Omental fat pad (tissue), 4 donors: Measurements from ENCODE around the gene ASB2. TPM values are rescaled to one million over a fixed set of nuclear protein-coding genes. Genes with fewer than 3 reads are reported as not detected.

Source experiments
- ATAC-seq: fragments of 150-250 bp; one replicate; pipeline ENCODE4 v1.9.1; 2016; ENCODE audit warnings: mild to moderate bottlenecking, moderate library complexity; ENCODE audit not compliant: low FRiP score
- DNase-seq: peaks from one replicate; pipeline ENCODE4 v3.0.0-alpha.2; 2019; ENCODE audit warnings: low spot score
- total RNA-seq, 4 donors: library from RNA; depleted of rRNA; stranded (reverse); fragments of >200 nt; gene quantifications; one replicate each; pipeline ENCODE4 v1.1.0, GENCODE V29; 2016
- TF ChIP-seq, protein P1 (sequence below), 3 donors: fragments of 450-650 bp; IDR thresholded peaks; one replicate each; pipeline ENCODE4 v1.5.1; 2016 to 2017; ENCODE audit warnings: antibody characterized with exemption in 3 of 3, mild to moderate bottlenecking in 3 of 3, moderate library complexity in 2 of 3

The ASB2 gene, protein sequence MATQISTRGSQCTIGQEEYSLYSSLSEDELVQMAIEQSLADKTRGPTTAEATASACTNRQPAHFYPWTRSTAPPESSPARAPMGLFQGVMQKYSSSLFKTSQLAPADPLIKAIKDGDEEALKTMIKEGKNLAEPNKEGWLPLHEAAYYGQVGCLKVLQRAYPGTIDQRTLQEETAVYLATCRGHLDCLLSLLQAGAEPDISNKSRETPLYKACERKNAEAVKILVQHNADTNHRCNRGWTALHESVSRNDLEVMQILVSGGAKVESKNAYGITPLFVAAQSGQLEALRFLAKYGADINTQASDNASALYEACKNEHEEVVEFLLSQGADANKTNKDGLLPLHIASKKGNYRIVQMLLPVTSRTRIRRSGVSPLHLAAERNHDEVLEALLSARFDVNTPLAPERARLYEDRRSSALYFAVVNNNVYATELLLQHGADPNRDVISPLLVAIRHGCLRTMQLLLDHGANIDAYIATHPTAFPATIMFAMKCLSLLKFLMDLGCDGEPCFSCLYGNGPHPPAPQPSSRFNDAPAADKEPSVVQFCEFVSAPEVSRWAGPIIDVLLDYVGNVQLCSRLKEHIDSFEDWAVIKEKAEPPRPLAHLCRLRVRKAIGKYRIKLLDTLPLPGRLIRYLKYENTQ
- total RNA-seq = 1 to 10 TPM in 1 of 4 donors, under 1 TPM in 3; 0.36 to 2.4 (median 0.56) TPM

DNA sequence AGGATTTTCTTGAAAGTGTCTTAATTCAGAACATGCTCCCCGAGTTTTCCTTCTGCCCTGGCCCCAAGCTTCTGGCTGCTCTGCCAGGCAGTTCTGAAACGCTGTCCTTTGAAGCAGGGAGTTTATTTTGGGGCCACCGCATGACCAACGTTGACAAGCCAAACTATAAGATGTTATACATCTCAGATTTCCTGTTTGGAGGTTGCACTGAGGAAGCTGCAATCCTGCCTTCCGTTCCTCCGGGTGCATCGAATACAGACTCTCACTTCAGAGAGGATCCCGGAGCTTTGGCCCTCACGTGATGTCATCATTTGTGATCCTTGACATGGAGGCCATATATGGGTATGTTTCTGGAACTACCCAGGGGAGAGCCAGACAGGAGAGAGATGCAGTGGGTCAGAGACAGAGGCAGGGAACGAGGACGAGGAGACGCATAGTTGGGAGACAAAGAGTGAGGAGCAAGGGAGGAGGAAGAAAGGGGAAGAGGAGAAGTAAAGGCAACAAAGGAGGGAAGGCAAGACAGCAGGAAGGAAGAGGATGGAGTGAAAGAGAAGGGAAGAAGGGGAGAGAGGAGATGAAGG lies at the start of gene ASB2:
Gene ASB2 (minus strand): TSS at position 94 of the 581 bp plus-strand sequence. CDS start 12,031 bp downstream, outside the sequence.
- TF ChIP-seq, protein P1, sequence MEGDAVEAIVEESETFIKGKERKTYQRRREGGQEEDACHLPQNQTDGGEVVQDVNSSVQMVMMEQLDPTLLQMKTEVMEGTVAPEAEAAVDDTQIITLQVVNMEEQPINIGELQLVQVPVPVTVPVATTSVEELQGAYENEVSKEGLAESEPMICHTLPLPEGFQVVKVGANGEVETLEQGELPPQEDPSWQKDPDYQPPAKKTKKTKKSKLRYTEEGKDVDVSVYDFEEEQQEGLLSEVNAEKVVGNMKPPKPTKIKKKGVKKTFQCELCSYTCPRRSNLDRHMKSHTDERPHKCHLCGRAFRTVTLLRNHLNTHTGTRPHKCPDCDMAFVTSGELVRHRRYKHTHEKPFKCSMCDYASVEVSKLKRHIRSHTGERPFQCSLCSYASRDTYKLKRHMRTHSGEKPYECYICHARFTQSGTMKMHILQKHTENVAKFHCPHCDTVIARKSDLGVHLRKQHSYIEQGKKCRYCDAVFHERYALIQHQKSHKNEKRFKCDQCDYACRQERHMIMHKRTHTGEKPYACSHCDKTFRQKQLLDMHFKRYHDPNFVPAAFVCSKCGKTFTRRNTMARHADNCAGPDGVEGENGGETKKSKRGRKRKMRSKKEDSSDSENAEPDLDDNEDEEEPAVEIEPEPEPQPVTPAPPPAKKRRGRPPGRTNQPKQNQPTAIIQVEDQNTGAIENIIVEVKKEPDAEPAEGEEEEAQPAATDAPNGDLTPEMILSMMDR (IDR thresholded peaks at IDR 0.05) = no peak
- no peak for DNase-seq
- ATAC-seq = no peak

DNA sequence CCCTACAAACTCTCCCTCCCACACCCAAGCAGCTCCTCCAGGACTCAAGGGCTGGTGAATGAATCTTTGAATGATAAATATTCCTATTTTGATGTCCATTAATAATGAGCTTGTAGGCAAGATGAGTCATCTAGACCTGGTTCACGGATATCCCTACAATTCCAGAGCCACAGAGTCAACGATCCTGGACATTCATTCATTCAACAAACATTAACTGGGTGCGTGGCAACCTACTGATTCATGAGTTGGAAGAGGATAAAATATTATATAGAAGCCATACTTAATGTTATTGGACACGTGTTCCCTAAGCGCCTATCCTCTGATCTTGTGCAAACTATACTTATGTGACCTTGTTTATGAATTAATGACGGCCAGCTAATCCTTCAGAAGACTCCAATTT lies 49.4 kb upstream of the ASB2 start:
- peak; percentile 30 for ATAC-seq
- TF ChIP-seq, protein P1 (IDR thresholded peaks at IDR 0.05) = no peak
- DNase-seq = no peak

DNA sequence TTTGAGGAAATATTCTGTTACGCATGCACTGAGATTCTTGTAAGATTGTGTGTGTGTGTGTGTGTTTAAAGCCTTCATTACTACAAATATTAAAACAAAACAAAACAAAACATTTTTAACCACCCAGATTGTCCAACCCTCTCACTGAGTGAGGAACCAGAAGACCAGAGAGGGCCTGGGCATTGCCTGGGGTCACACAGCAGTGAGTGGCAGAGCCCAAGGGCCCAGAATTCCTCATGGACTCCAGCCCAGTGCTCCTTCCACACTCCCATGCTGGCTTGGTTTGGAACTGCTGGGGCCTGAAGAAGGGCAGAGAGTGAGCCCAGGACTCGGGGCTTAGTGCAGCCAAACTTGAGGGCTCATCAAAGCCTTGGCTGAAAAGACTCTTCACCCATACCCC lies 48.2 kb upstream of the ASB2 start:
- DNase-seq = no peak
- TF ChIP-seq, protein P1 (IDR thresholded peaks at IDR 0.05) = no peak

DNA sequence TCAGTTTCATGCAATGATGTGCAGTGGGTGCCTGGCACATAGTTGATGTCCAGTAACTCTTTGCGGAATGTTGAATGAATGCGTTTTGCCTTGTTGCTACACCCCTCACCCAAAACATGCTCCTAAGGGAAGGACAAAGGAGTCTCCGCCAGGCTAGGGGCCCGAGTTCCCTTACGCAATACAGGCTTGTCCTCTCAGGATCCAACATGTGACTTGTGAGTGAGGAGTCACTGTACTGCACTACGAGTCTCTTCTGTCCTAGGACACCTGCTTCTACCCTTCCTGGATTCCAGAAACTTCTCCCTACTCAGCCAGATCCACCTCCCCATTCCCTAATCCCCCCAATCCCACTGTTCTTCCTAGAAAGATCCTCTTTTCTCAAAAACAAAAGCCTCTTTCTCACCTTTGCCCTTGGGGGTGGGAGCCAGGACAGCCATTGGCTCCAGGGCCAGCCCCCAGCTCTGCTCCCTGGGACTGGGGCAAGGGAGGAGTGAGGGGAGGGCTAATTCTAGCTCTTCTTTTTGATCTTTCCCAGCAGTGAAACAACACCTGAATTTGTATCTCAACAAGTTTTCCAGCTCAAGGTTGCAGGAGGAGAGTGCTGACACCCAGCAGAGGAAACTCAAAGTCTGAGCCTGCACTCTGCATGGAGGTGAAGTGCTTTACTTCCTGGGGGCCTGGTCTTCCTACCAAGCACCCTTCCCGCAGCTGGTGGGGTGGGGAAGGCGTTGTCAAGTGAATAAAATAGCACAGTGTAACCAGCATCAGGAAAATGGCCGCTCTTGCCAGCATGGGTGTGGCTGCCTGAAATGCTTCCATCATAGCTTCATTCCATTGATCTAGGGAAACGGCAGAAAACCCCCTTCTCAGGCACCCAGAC lies 46.4 kb upstream of the ASB2 start:
- no peak for ATAC-seq
- no peak for DNase-seq
- TF ChIP-seq, protein P1 (IDR thresholded peaks at IDR 0.05) = no peak

More for the DNA sequence above, 48.2 kb upstream of the ASB2 start:
- ATAC-seq = no peak

DNA sequence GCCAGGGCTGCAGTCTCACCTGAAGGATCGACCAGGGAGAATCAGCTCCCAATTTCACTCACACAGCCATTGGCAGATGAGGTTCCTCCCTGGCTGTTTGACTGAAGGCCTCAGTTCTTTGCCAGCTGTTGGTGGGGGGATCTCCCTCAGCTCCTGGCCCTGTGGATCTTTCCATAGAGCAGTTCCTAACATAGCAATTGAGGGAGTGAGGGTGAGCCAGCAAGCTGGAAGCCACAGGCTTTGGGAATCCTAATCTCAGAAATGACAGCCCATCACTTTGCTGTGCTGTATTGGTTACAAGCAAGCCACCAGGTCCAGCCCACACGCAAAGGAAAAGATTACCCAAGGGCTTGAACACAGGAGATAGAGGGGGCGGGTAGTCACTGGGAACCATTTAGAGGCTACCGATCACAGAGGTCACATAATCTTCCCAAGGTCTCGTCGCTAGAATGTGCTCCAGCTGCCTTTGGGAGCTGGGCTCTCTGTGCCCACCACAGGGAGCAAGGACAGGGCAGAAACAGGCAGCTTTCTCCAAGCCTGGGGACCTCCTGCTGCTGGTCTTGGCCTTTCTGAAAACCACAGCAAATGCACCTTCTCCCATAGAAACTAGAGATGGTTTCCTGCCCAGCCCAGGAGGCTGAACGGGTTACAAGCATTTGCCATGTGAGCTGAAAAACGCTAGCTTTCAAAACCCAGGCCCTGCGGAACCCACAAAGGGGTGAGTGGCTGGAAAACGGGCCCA lies 45.2 kb upstream of the ASB2 start:
- ATAC-seq (no peak), DNase-seq (no peak)
- TF ChIP-seq, protein P1 (IDR thresholded peaks at IDR 0.05) = no peak

DNA sequence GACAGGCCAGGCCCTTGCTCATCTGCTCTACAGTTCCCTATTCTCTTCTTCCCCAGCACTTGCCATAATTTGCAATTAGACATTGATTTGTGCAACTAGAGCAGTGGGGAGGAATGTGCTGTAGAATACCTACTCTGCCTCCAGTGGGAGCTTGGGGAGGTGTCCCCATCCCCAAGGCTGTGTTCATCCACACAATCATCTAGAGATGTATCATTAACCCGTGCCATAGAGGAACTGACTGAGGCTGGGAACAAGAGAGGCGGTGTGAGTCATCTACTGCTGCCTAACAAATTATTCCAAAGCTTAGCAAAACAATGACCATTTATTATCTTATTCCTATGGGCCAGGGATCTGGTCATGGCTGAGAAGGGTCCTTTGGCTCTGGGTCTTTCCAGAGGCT lies 44.6 kb upstream of the ASB2 start:
- ATAC-seq (no peak), DNase-seq (no peak)
- TF ChIP-seq, protein P1 (IDR thresholded peaks at IDR 0.05) = no peak
